CD4-positive, alpha-beta T cell treated with Interleukin-17A for 4 hours (primary cell): ENCODE measurements around the gene PLPP7.
A peak's percentile ranks its signal among the peaks of the same experiment; 100 is the strongest.
"Not testable (repeated sequence)": the region's sequence is repeated elsewhere in the genome, so short reads cannot be mapped to it uniquely, and the experiment has no call there.

Experiments
- DNase-seq: peaks from one replicate; pipeline ENCODE4 v3.0.0-alpha.2; 2020; ENCODE audit warnings: mixed read lengths

The PLPP7 gene

DNA sequence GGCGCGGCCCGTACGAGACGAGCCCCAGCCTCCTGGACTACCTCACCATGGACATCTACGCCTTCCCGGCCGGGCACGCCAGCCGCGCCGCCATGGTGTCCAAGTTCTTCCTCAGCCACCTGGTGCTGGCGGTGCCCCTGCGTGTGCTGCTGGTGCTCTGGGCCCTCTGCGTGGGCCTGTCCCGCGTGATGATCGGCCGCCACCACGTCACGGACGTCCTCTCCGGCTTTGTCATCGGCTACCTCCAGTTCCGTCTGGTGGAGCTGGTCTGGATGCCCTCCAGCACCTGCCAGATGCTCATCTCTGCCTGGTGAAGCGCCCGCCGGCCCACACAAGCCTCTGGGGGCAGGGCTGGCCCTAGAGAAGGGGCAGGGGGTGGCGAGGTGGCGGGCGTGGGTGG is 18.5 kb downstream of the PLPP7 start:
- DNase-seq: no peak

DNA sequence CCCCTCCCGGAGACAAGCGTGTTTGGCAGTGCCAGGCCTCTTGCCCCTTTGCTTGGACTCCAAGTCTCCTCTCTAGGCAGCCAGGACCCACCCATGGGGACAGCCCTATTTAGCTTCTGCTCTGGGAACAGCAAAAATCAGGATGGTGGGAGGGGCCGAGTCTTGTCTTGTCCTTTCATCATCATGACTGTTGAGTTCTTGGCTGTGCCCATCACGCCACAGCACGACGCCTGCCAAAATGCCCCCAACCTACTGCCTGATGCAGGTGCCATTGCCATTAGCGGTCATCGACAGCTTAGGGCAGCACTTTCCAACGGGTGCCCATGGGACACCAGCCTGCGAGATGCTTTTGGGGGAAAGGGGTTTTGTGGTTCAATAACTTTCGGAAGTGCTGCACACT is 18.9 kb downstream of the PLPP7 start:
- DNase-seq: no peak

DNA sequence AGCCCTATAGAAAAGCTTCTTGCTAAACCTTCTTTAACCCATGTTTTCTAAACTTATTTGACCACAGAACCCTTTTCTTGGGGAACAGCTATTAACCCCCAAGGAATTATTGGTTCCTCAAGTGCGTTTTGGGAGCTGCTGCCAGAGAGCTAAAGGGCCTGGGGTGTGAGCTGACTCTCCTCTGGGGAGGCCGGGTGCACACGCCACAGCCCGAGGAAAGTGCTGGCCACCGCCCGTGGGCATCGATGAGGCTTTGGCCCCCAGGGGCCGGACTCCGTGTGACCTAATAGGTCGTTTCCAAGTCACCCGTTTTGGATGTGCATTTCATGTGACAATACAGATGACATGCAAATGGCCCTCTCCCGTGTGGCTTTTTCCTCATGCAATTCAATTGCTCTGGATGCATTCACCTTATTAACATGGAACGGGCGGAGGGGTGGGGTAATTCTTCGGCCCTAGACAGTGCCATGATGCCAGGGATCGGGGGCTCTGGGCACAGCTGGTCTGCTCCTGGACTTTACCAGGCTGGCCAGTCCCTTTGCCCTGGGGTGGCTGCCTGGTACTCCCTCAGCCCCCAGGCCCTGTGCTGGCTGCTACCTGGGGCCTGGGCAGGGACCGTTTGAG is 19.5 kb downstream of the PLPP7 start:
- DNase-seq: no peak

DNA sequence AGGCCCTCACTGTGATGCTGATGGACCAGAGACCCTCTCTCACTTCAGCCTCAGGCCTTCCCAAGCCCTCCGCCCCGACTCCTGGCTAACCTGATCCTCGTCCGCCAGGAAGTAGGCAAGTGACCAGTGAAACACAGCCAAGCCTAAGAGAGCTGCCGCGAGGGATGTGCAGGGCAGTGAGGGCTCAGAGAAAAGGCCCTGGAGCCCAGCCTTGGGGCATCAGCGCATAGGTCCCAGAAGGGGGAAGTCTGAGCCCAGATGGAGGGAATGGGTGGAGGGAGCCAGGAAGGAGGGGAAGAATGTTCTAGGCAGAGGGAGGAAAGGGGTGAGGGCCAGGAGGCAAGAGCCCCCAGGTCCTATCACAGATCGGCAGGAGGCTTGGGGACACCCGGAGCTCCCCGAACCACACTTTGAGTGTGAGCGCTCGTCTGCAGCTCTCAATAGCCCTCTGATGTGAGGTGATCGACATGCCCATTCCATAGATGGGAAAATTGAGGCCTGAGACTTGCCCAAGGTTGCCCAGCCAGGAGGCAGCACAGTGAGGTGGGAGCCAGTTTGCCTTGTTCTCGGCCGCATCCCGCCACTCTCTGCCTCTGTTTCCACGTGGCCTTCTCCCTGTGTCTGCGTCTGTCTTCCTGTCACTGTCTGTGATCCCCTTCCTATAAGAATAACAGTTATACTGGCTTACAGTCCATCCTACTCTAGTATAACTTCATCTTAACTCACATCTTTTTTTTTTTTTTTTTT is 20.2 kb downstream of the PLPP7 start:
- no peak for DNase-seq

DNA sequence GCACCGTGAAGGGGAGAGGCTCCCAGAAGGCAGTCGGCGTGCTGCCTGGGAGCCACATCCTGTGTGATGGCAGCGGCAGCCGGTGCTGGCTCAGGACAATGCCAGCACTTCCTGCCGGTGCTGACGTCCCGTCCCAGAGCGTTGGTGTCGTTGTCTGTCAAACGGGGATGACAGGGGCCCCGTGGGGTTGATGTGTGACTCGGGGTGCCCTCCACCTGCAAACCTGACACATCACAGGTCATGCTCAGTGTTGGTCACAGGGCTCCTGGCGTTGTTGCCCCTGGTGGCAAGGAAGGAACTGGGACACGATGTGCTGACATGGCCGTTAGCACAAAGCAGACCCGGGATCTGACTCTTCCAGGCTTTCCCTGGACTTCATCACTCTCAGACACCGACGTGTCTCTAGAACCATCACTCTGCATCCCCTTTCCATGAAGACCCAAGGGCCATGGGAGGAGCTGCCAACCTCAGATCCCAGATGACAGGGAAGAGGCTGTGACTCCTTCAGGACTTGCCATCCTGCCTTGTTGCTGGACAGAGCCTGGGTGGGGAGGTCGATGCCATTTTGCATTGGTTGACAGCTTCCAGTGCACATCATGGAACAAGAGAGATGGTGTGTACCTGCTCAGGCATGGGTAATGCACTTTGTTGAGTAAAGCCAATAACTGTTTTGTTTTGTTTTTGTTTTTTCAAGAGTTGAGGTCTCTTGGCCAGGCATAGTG is 21.5 kb downstream of the PLPP7 start:
- peak; percentile 79 for DNase-seq

DNA sequence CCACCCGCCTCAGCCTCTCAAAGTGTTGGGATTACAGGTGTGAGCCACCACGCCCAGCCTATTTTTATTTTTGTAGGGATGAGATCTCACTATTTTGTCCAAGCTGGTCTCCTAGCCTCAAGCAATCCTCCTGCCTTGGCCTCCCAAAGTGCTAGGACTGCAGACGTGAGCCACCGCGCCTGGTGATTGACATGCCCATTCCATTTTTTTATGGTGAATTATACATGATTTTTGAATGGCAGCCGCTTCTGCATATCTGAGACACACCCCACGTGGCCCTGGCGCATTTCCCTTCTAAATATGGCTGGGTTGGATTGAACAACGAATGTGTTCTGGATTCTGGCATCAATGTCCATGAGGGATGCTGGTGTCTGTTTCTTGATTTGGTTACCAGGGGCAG is 22.7 kb downstream of the PLPP7 start:
- no peak for DNase-seq

DNA sequence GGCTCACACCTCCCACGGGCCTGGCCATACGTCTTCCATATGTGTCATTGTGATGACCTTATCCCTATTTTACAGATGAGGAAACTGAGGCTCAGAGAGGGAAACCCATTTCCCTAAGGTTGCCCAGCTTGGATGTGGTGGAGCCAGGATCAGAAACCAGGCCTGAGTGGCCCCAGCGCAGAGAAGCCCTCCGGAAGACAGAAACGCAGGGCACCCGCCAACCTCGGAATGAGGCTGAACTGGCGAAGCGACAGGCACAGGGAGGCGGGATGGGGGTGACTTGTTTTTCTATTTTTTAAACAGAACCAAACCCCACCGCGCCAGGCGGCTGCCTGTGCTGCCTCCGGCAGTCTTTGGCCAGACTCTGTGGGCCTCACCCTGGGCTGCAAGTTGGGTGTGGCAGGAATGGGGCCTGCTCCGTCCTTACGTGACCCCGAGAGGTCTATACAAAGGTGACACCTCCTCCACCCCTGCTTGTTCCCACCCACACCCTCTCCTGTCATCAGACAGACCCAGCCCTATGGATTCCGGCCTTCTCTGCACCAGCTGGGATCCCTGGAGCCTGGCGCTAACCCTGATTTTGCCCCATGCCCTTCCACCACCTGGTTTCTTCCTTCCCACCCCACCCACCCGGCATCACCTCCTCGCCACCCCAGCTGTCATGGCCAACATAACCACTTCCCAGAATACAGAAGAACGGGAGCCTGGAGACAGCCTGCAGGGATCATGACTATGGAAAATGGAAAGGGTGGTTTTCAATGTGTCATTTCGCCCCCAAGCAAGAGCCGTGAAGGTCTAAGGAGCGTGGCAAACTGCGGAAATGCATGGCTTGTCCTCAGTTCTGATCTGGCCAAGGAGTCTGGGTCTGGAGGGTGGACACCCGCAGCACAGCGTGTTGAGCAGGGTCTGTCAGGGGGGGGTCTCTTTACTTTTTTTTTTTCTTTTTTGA is 23.6 kb downstream of the PLPP7 start:
- no peak for DNase-seq

DNA sequence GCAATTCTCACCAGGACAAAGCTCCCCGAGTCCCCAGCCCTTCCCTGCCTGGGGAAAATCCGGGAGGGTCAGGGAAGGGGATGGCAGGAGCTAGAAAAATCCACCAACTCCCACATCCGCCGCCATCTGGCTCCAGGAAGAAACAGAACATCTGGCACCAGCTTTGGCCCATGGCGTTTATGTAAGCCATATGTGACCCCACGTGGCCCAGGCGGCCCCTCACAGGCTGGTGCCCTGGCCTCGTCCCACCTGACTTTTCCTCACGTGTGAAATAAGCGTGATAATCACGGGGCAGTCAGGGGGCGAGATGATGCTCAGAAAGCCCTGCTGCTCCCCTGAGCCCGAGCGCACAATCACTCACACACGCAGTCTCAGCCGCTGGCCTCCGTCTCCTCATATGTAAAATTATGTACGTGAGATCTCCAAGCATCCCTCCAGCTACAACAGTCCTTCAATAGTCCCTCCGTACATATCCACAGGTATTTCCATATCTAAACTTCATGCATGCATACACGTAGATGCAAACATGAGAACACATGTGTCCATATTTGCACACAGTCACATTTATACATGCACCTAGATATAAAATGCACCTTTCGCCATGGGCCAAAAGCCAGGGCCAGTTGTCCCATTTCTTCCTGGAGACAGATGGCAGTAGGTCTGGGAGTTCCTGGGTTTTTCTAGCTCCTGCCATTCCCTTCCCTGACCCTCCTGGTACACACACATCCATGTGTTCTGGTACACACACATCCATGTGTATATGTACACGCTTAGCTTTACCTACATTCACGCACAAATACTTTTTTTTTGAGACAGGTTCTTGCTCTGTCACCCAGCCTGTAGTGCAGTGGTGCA is 28.9 kb downstream of the PLPP7 start:
- DNase-seq: no peak

DNA sequence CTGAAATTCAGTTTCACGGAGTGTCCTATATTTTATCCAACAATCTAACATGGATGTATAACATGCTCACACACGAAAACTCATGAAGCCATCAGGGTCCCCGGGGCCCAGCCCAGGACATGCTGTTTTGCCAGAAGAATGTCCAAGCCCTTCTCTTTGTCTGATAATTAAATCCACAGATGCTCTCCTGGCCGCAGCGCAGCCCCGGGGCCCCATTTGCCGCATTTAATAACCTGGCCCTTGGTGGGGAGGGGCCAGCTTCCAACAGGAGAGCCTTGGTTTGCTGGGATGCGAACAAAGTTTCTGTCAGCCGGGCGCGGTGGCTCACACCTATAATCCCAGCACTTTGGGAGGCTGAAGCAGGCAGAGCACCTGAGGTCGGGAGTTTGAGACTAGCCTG is 30.0 kb downstream of the PLPP7 start:
- no peak for DNase-seq

DNA sequence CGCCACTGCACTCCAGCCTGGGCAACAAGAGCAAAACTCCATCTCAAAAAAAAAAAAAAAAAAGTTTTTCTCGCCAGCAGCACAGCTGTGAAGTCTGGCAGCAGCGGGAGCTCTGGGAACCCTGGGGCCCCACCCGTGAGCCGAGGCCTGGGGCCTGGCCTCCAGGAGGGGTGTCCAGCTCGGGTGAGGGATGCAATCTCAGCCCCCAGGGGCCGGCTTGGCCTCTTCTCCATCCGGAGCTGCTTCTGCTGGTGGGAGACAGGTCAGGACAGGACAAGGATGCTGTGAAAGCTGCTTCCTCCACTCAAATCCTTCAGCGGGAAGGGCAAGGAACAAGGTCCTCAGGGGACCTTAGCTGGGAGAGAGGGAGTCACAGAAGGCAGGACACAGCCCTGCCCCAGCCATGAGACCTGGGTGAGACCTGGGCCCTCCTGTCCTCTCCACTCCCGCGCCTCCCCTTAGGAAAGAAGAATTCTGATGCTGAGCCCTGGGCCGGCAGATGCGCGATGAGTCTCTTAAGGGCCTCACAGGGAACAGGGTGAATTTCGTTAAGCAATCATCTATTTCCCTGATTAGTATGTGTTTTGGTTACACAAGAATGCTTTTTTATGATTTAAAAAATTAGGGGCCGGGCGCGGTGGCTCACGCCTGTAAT is 30.6 kb downstream of the PLPP7 start:
- DNase-seq: no peak

DNA sequence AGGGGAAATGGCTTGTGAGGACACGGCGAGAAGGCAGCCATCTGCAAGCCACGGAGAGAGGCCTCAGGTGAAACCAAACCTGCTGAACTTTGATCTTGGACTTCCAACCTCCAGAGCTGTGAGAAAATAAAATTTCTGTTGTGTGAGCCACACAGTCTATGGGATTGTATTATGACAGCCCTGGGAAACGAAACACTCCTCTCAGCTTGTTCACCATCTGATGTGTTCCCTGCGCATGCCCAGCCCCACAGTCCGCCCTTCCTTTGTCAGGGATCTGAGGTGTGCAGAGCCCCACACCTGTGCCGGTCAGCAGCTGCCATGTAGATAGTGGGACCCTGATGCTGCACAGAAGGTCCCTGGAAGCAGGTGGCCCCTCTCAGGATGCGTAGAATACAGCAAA is 34.1 kb downstream of the PLPP7 start:
- DNase-seq: no peak

DNA sequence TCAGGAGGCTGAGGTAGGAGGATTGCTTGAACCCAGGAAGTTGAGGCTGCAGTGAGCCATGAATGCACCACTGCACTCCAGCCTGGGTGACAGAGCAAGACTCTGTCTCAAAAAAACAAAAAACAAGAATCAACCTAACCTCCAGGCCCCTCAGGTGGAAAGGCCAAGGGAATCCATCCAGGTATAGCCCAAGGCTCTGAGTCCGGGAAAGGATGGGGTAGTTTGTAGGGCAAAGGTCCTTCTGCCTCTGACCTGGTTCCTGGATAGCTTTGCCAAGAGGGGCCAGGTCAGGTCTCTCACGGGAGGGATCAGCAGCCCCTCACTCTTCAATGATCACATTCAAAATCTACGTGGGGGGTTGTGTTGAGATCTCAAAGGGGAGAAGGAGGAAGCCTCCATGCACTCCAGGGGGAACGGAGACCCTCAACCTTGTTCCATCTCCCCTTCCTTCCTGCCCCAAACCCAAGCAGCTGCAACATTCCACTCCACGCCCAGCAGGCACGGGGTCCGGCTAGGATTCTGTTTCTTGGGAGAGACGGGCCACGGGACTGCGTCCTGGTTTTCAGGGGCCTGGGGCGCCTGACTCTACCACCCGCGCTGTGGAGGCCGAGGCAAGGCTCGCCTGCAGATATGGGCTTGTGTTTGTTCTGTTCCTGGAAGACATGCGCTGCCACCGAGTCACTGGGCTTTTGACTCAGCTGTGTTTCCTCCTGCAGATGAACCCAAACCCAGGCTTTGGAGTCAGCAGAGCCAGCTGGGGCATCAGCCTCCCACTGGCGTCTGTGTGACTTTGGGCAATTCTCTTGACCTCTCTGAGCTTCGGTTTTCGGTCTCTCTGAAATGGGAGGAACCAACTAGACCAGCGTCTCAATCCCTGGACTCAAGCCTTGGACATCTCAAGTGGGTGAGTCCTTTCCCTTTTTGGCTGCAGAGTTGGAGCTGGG is 35.5 kb downstream of the PLPP7 start:
- DNase-seq: no peak

DNA sequence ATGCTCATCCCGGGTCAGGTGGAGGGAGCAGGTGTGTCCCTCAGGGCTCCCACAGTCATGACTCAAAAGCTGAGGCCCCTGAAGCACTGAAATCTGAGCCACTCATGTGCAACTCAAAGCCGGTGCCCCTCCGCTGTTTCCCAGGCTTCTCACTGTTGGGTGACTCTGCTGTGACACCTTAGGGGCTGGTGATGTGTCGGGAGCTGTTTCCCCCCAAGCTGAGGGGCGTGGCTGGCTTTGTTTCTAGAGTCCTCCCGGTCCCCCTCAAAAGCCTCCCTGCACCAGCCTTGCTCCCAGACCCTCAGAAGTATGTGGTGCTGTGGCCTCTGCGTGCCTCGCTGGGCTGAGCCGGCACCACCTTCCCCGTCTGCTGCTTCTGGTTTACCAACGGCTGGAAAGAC is 39.7 kb downstream of the PLPP7 start:
- no peak for DNase-seq

DNA sequence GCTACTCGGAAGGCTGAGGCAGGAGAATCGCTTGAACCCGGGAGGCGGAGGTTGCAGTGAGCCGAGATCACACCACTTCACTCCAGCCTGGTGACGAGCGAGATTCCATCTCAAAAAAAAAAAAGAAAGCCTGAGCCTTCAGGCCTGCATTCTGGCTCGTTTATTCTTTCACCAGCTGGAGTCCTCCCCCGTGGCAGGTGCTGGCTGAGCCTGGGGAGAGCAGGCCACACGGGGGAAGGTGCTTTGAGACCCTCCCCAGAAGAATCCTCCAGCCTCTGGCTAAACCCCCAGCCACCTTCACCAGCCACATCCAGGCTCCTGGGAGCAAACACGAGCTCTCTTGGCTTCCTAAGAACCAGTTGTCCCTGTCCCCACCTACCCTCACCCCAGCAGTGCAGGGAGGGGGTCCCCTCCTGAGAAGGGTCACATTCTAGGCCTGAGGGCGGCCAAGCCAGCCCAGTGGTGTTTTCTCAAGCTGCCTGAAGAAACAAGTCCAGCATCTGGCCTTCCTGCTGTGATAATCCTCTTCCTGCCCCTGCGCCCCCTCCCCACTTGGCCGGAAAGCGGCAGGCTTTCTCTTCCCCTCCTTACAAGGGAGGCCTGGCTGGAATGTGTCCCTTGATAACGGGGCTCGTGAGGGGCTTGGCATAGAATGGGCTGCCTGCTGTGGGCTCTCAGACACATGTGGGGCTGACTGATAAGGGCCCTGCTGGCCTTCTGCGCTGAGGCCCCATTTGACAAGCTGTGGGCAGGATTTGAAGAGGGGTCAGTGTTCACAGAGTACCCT is 41.5 kb downstream of the PLPP7 start:
- no peak for DNase-seq

DNA sequence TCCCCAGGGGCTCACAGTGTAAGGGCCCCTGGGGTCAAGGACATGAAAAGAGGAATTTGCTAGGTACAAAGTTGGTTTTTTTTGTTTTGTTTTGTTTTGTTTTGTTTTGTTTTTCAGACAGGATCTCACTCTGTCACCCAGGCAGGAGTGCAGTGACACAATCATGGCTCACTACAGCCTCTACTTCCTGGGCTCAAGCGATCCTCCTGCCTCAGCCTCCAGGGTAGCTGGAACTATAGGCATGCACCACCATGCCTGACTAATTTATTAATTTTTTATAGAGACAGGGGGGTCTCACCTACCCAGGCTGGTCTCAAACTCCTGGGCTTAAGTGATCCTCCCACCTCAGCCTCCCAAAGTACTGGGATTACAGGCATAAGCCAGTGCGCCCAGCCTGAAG is 42.5 kb downstream of the PLPP7 start:
- DNase-seq: not testable (repeated sequence)

DNA sequence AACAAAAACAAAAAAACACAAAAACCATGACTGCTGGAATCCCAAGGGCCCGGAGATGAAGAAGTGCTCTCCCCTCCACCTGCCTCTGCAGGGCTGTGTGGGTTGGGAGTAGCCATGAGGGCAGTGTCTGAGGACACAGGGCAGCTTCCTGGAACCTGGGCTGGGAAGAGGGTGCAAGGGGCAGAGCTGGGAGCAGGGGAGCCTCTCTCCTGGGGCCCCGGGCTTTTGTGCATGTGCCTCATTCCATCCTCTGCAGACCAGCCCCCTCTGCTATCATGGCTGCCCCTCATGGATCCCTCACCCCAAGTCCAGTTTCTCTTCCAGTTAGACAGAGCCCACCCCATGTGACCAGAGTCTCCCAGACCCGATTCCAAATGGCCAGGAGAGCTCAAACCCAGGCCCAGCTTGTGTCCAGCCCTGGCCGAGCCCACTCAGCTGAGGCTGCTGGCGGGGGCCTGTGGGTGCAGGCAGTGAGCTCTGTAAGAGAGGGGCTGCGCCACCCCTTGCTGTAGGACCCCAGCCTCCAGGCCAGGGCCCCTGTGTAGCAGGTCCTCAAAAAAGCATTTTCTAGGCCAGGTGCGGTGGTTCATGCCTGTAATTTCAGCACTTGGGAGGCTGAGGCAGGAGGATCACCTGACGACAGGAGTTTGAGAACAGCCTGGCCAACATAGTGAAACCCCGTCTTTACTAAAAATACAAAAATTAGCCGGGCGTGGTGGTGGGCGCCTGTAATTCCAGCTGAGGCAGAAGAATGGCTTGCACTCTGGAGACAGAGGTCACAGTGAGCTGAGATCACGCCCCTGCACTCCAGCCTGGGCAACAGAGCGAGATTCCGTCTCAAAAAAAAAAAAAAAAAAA is 44.5 kb downstream of the PLPP7 start:
- no peak for DNase-seq

DNA sequence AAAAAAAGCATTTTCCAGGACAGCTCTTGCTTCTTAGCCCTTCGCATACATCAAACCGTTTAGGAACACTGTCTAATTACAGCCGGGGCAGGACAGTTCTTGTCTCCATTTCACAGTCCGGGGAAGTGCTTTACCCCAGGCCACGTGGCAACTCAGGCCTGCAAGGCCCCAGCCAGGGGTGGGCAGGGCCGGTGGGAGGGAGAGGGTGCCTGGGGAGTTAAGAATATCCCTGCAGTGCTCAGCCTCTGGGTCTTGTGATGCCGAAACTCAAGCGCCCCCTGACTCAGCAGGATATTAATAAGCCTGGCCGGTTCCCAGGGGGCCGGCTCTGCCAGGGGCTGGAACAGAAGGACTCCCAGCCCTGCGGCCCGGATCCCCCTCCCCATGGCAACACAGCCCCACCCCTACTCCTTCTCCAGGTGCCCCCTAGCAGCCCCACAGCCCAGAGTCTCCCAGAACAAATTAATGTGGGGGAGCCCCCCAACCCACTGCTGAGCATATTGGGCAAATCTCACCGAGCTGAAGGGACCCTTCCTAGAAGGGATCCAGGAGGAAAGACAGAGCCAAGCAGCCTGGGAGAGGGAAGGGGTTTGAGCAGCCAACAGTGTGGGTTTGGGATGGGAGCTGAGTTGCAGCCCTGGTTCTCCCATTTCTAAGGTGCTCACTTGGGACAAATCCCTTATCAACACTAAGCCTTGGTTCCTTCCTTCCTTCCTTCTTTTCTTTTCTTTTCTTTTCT is 45.3 kb downstream of the PLPP7 start:
- DNase-seq: no peak

DNA sequence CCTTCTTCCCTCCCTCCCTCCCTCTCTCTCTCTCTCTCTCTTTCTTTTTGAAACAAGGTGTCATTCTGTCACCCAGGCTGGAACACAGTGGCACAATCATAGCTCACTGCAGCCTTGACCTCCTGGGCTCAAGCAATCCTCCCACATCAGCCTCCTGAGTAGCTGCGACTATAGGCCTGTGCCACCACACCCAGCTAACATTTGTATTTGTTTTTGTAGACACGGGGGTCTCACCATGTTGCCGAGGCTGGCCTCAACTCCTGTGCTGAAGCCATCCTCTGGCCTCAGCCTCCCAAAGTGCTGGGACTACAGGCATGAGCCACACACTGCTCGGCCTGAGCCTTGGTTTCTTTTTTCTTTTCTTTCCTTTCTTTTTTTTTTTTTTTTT is 45.8 kb downstream of the PLPP7 start:
- DNase-seq: no peak
